Gastroesophageal sphincter (tissue), 4 donors: Measurements from ENCODE around the gene JPT2. TPM values are rescaled to one million over a fixed set of nuclear protein-coding genes. Genes with fewer than 3 reads are reported as not detected.

Experiments
- ATAC-seq: fragments of 150-250 bp; one replicate; pipeline ENCODE4 v1.9.1; 2016; ENCODE audit warnings: mild to moderate bottlenecking, moderate library complexity
- H3K27ac ChIP-seq, 4 donors: fragments of 200-600 bp; sonication (generic) in 3 of 4; 1 replicate in 3 of 4; 2 replicates in 1 of 4; pipeline ENCODE4 v1.5.1; 2016 to 2019
- H3K27me3 ChIP-seq: fragments of 200-600 bp; sonication (generic); one replicate; pipeline ENCODE4 v1.5.1; 2019
- H3K36me3 ChIP-seq, 2 donors: fragments of 200-600 bp; sonication (generic); one replicate each; pipeline ENCODE4 v1.5.1; 2019; ENCODE audit warnings: control low read depth in 1 of 2
- H3K4me1 ChIP-seq, 3 donors: fragments of 200-600 bp; sonication (generic); 1 replicate in 2 of 3; 2 replicates in 1 of 3; pipeline ENCODE4 v1.5.1; 2016 to 2019; ENCODE audit warnings: control low read depth in 2 of 3
- H3K4me3 ChIP-seq, 2 donors: fragments of 200-600 bp; sonication (generic); one replicate each; pipeline ENCODE4 v1.5.1; 2019; ENCODE audit warnings: mild to moderate bottlenecking in 1 of 2, moderate library complexity in 1 of 2
- H3K9me3 ChIP-seq, 3 donors: fragments of 200-600 bp; sonication (generic); one replicate each; pipeline ENCODE4 v1.5.1; 2017 to 2019; ENCODE audit warnings: control low read depth in 2 of 3
- EP300 ChIP-seq: sonication (generic); formaldehyde crosslinking; IDR thresholded peaks from one replicate; pipeline ENCODE4 v1.6.1; 2017; ENCODE audit warnings: antibody characterized with exemption, mild to moderate bottlenecking
- POLR2A ChIP-seq, 2 donors: fragments of 450-650 bp; IDR thresholded peaks; one replicate each; pipeline ENCODE4 v1.6.1; 2017; ENCODE audit warnings: antibody characterized with exemption in 2 of 2, mild to moderate bottlenecking in 2 of 2, moderate library complexity in 1 of 2
- POLR2AphosphoS5 ChIP-seq: sonication (generic); formaldehyde crosslinking; IDR thresholded peaks from one replicate; pipeline ENCODE4 v1.6.1; 2017; ENCODE audit warnings: antibody characterized with exemption
- WGBS, 2 donors: methylation state at CpG; one replicate each; pipeline ENCODE4 v1.1.5; 2018; ENCODE audit warnings: low coverage in 1 of 2; 5-methylcytosine and 5-hydroxymethylcytosine counted together
- total RNA-seq, 4 donors: library from RNA; depleted of rRNA; stranded (reverse); fragments of >200 nt; gene quantifications; one replicate each; pipeline ENCODE4 v1.1.0, GENCODE V29; 2016
- TF ChIP-seq, protein P1 (sequence below), 4 experiments: fragments of 200-600 bp in 2 of 4; fragments of 450-650 bp in 2 of 4; sonication (generic) in 1 of 4; IDR thresholded peaks; one replicate each; pipeline ENCODE4 v1.5.1; 2017 to 2019; ENCODE audit warnings: antibody characterized with exemption in 4 of 4, mild to moderate bottlenecking in 2 of 4, moderate library complexity in 2 of 4

The JPT2 gene
- total RNA-seq, 4 donors from 2014 or later, result 21.4 to 49.9 (median 31.6) TPM

DNA sequence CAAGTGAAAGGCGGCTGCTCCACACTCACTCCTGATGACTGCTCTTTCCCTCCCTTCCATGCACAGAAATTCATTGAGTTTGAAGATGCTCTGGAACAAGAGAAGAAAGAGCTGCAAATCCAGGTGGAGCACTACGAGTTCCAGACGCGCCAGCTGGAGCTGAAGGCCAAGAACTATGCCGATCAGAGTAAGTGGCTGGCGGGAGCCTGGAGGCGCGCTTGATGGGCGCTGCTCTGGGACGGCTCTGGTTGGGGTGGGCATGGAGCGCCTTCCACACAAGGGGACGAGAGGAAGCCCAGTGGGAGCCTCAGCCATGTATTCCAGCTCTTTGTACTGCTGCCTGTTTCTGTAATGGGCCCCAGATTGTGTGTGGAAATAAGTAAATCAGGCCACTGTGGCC, 46.4 kb downstream of the JPT2 start:
- no peak for ATAC-seq
- no peak overlapping the region for H3K27ac ChIP-seq
- H3K9me3 ChIP-seq, result no peaks in the 10 kb centered on the region
- no peaks in the 10 kb centered on the region for H3K27me3 ChIP-seq
- peaks cover 0 to 42% (median 9%) of the 10 kb centered on the region in 3 donors for H3K4me1 ChIP-seq
- WGBS, 2 donors, result 40 to 89% methylated on average over 1 to 5 of the region's 12 CpGs
- TF ChIP-seq, protein P1, sequence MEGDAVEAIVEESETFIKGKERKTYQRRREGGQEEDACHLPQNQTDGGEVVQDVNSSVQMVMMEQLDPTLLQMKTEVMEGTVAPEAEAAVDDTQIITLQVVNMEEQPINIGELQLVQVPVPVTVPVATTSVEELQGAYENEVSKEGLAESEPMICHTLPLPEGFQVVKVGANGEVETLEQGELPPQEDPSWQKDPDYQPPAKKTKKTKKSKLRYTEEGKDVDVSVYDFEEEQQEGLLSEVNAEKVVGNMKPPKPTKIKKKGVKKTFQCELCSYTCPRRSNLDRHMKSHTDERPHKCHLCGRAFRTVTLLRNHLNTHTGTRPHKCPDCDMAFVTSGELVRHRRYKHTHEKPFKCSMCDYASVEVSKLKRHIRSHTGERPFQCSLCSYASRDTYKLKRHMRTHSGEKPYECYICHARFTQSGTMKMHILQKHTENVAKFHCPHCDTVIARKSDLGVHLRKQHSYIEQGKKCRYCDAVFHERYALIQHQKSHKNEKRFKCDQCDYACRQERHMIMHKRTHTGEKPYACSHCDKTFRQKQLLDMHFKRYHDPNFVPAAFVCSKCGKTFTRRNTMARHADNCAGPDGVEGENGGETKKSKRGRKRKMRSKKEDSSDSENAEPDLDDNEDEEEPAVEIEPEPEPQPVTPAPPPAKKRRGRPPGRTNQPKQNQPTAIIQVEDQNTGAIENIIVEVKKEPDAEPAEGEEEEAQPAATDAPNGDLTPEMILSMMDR (IDR thresholded peaks at IDR 0.05), result no peak
- TF ChIP-seq EP300 (no peak), POLR2AphosphoS5 (no peak), POLR2A (IDR thresholded peaks at IDR 0.05) (no peak)
- peaks cover 0 to 52% of the 10 kb centered on the region in 2 donors for H3K36me3 ChIP-seq
- H3K4me3 ChIP-seq, result no peak overlapping the region

DNA sequence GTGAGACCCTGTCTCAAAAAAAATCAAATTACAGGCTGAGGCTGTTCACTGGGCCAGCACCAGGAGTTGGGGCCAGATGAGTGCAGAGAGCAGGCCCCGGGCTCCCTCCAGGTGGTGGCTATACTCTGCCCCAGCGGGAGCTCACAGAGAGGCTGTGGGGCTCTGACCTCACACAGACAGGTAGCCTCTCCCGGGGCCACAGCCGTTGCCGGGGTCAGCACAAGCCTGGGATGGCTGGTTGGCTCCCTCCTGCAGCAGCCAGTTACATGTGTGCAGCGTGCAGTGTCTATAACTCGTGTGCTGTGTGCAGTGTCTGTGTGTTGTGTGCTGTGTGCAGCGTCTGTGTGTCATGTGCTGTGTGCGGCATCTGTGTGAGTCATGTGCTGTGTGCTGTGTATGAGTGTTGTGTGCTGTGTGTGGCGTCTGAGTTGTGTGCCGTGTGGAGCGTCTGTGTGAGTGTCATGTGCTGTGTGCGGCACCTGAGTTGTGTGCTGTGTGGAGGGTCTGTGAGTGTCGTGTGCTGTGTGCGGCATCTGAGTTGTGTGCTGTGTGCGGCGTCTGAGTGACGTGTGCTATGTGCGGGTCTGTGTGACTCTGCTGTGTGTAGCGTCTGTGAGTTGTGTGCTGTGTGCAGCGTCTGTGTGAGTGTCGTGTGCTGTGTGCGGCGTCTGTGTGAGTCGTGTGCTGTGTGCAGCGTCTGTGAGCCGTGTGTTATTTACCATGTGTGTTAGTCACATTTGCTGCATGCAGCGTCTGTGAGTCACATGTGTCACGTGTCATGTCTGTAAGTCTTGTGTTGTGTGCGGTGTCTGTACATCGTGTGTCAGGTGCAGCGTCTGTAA, 48.8 kb downstream of the JPT2 start:
- TF ChIP-seq, protein P1 (IDR thresholded peaks at IDR 0.05), result no peak
- TF ChIP-seq POLR2A (IDR thresholded peaks at IDR 0.05) (no peak), EP300 (no peak), POLR2AphosphoS5 (no peak)
- 100% methylated on average over 1 of the region's 32 CpGs; no CpG with 5 or more reads in 1 of the 2 donors for WGBS, 2 donors
- no peaks in the 10 kb centered on the region for H3K27me3 ChIP-seq
- H3K4me3 ChIP-seq, result no peak overlapping the region
- H3K9me3 ChIP-seq, result no peaks in the 10 kb centered on the region
- no peak overlapping the region for H3K27ac ChIP-seq
- peaks cover 0 to 29% (median 5%) of the 10 kb centered on the region in 3 donors for H3K4me1 ChIP-seq
- ATAC-seq, result no peak
- peaks cover 0 to 75% of the 10 kb centered on the region in 2 donors for H3K36me3 ChIP-seq

DNA sequence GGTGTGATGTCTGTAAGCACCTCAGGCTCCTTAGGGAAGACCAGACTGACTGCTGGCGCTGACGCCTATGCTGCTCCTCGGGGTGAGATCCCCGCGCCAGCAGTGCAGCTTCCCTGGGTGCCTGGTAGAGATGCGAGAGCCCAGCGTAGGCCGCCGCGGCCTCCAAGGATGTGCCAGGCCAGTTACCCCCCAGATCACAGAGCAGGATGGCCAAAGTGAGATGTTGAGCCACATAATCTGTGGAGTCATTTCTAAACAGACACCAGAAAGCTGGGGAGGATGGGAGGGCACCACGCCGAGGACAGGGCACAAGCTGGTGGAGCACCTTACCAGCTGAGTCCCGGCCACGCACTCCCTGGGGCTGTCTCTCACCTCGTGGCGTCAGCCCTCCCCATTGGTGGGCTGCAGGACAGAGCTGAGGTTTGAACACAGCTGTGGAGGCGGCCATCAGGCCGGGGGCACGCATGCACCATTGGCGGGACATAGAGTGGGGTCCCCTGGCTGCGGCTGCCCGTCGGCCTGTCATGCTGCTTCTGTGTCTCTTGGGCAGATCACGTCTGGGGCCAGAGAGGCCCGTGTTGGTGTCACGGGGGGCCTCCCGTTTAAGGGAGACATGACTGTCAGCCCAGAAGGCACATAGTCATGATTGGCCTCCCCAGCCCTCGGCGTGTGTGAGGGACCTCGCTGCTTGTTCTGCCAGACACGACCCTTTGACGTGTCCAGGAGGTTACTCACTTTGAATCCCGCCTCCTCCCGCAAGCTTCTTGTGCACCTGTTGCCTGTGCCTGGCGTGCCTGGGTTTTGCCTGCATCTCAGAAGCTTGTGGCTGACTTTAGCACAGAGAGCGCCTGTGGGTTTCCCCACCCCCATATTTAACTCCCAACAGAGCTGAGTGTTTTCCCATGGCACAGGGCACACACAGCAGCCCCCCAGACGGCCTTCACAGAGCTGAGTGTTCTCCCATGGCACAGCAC, 49.9 kb downstream of the JPT2 start:
- no peaks in the 10 kb centered on the region for H3K27me3 ChIP-seq
- H3K4me3 ChIP-seq, result no peak overlapping the region
- TF ChIP-seq POLR2A (IDR thresholded peaks at IDR 0.05) (no peak), POLR2AphosphoS5 (no peak), EP300 (no peak)
- TF ChIP-seq, protein P1 (IDR thresholded peaks at IDR 0.05), result no peak
- WGBS, 2 donors, result 90 to 91% methylated on average over 4 to 8 of the region's 37 CpGs
- no peak for ATAC-seq
- H3K27ac ChIP-seq, result no peak overlapping the region
- peaks cover 0 to 19% (median 0%) of the 10 kb centered on the region in 3 donors for H3K4me1 ChIP-seq
- no peaks in the 10 kb centered on the region for H3K9me3 ChIP-seq
- H3K36me3 ChIP-seq, result peaks cover 0 to 86% of the 10 kb centered on the region in 2 donors

DNA sequence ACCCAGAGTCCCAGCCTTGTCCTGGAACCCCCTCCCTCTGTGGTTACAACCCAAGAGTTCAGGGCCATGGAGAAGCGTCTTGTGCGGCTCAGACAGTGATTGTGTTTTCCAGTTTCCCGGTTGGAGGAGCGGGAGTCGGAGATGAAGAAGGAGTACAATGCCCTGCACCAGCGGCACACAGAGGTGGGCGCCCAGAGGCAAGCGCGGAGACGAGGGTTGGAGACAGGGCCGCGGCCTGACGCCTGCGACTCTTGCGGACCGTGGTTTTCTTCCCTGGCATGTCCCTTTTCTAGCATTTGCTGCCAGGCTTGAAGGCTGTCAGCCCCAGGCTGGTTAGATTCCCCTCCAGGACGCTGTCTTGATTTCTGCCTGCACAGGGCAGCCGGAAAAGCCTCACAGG, 50.9 kb downstream of the JPT2 start:
- ATAC-seq, result no peak
- no peak for TF ChIP-seq EP300
- TF ChIP-seq, protein P1 (IDR thresholded peaks at IDR 0.05), result no peak
- no peak for TF ChIP-seq POLR2AphosphoS5
- TF ChIP-seq POLR2A (IDR thresholded peaks at IDR 0.05), result no peak
- Histone ChIP-seq H3K27ac (no peak overlapping the region), H3K4me3 (no peak overlapping the region), H3K9me3 (no peaks in the 10 kb centered on the region), H3K4me1 (peaks cover 0 to 8% (median 0%) of the 10 kb centered on the region in 3 donors), H3K27me3 (no peaks in the 10 kb centered on the region), H3K36me3 (peaks cover 0 to 97% of the 10 kb centered on the region in 2 donors)
- WGBS, 2 donors, result no CpG with 5 or more reads among the region's 18 CpGs
